DMS 273 (cell line): Measurements from ENCODE around the gene KANSL1L.

Experiments used
- DNase-seq: peaks from one replicate; lab custom pipeline; 2025; ENCODE audit not compliant: unreplicated experiment; lab: John Stamatoyannopoulos, UW

Gene KANSL1L

DNA sequence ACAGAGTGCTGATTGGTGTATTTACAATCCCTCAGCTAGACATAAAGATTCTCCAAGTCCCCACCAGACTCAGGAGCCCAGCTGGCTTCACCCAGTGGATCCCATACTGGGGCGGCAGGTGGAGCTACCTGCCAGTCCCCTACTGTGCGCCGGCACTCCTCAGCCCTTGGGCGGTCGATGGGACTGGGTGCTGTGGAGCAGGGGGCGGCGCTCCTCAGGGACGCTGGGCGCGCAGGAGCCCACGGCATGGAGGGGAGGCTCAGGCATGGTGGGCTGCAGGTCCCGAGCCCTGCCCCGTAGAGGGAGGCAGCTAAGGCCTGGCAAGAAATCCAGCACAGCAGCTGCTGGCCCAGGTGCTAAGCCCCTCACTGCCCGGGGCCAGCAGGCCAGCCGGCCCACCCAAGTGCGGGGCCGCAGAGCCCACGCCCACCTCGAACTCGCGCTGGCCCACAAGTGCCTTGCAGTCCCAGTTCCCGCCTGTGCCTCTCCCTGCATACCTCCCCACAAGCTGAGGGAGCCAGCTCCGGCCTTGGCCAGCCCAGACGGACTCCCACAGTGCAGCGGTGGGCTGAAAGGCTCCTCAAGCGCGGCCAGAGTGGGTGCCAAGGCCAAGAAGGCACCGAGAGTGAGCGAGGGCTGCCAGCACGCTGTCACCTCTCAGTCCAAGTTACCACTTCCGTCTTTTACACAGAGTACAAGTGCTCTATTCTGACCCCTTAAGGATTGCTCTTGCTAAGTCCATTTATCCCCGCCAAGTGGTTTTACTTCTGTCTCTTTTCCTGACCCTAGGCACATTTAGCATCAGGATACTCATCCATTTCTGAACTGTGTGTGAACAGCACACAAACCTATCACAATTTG, 170.5 kb downstream of the KANSL1L start:
- no peak for DNase-seq

DNA sequence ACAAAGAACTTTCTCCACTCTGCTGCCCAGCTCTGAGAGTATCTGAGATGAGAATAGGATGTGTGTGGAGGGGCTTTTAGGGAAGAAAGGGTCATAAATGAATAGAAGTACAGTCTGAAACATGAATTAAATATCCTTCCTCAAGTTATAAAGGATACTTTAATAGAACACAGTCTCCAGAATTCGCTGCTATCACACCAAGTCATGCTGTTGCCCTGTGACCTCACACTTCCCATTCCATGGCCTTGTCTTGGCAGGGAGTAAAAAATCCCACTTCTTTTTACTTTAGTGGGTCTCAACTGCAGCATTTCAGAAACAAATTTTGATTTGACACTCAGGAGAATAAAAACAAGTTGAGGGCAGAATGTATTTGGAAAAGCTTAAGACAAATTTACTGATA, 172.6 kb downstream of the KANSL1L start:
- no peak for DNase-seq

DNA sequence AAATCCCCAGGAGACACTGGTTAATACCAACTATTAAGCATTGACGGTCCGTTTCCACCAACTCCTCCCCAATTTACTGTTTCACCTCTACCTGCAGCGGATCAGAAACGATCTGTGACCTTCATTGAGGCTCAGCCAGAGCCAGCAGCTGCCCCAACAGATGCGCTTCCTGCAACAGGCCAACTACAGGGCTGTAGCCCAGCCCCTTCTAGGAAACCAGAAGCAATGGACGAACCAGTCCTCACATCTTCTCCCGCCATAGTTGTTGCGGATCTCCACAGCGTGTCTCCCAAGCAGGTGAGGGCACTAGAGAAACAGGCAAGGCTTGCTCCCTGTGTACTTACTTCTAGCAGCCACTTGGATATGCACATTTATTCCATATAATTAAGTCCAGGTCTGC, 177.2 kb downstream of the KANSL1L start:
- no peak for DNase-seq

DNA sequence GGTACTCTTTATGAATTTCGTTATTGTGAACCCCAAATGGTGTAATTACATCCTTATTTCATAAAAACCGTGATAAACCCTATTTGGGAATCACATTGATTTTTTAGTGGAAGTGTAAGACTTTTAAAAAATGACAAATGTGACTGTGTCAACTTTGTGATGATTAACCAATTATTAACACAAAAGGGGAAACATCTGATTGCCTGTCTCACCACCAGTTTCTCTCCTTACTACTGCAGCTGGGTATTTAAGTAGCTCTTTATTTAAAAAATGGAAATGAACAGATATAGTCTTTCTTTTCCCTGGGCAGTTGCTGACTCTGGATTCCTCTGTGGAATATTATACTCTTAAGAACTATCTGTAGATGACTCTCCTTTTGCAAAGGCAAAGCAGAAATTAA, 180.4 kb downstream of the KANSL1L start:
- no peak for DNase-seq

DNA sequence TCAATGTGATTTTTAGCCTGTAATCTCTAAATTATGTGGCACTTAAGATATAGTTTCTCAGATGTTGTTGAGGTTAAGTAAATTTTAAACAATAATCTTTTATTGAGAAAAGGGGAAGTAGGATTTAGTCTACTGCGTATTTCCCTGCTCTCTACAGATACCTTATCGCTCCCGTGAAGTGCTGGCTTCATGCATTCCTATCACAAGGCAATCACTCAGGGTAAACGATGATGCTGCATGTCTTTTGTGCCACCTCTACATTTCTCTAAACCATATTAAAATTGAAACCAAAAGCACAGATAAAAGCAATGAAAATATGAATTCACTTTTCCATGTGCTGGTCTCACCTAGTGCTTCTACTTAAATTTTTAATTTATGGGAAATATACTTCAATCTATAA, 183.2 kb downstream of the KANSL1L start:
- no peak for DNase-seq

DNA sequence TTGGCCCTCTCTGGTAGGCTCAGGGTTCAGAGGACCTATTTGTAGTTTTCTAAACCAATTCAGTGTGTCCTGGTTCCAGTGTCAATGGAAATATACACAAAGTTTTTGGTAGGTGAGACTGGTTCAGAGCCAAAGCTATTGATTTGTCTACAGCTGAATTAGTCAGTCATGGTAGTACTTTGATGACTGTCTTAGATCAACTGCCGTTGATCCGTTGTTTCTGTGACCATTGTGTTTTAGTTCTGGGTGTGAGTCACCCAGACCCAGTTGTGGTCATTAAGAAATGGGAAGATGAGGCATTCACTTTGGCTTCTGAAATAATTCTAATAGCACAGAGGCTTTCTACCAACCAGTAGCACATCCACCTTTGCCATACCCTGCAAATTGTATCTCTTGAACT, 184.8 kb downstream of the KANSL1L start:
- no peak for DNase-seq

DNA sequence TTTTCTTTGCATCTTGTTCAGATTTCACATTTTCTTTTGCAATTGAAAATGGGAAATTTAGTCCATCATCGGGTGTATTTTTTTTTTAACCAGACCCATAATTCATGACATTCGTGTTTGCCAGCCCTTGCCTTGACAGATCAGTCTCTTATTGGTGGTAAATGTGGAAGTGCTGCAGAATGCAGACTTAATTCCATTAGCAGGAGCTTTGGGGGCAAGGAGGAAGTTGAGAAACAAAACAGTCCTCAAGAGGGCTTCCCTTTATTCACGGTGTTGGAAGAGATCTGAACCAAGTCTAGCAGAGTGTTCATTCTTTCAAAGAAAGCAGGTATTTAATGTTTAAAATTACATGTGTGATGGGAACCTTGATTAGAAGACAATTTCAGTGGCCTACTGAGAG, 185.3 kb downstream of the KANSL1L start:
- DNase-seq, result no peak

DNA sequence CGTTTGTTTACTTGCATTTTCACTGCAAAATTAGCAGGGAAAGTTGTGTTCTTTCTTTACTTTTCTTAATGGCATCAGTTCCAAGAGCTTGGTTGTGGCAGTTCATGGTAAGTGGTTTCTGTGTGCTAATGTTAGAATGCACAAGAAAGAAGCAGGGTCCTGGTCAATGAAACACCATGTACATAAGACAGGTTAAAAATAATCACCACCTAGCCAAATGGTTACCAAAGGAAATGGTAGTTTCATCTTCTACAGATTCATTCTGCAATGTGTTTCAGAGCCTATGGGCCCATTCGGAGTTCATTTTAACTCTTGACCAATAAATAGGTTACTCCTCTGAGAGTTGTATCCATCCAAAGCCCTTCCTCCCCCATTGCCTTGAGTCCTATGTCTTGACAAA, 186.9 kb downstream of the KANSL1L start:
- DNase-seq, result no peak

DNA sequence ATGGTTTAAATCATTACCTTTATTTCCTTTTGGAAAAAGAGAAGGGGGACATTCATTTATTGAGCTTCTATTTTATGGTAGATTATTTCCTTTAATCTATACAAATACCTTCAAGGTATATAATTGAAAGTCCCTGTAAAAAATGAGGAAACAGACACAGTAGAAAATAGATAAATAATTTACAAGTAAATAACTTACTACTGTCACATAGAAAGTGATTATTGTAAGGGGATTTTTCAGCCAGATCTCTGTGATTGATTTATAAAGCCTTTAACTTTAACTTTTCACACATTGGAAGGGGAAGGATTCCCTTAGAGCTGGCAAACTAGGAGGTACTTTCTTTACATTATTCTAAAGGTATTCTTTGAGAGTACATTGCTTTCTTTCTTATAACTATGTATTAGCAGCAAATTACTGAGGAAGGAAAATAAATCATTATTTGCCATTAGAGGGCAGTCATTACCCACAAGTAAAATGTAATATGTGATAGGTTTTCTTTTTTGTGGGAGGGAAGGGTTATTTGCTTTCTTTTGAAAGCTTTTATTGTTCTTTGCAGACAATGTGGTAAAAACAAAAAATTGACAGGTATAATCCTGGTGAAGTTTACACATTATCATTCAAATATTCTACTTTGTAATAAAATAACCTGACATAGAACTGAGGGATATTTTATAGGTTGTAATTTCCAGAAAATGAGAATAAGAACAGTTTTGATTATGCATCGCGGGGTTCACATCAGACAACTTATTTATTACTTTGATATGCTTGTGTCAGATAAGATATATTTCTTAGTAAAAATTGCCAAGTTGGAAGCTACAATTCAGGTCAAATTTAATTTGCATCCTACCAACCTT, 193.6 kb downstream of the KANSL1L start:
- DNase-seq, result peak; percentile 61

DNA sequence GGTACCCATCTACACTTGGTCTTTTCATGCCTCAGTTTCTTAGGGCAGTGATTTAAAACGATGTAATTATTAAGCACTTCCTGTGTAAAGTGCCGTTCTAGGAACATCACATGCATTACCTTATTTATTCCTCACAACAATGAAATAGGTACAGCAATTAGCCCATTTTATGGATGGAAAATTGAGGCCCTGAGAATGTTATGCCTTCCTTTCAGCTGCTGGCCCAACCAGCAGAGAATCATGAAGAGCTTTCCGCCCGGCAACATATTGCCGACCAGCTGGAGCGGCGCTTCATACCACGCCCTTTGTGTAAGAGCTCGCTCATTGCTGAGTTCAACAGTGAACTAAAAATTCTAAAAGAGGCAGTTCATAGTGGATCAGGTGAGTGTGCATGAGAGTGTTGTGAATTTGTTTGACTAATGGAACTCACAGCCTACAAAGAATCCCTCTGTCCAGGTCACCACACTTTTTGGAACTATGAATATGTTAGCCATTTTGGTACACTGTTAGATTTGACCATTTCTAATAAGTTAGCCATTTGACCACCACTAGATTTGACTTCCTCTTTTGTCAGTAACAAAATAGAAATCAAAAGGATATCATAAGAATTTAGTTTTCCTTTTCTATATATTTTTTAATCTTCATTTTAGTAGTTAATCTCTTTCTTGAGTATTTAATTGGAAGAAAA, 194.4 kb downstream of the KANSL1L start:
- peak; percentile 5 for DNase-seq

DNA sequence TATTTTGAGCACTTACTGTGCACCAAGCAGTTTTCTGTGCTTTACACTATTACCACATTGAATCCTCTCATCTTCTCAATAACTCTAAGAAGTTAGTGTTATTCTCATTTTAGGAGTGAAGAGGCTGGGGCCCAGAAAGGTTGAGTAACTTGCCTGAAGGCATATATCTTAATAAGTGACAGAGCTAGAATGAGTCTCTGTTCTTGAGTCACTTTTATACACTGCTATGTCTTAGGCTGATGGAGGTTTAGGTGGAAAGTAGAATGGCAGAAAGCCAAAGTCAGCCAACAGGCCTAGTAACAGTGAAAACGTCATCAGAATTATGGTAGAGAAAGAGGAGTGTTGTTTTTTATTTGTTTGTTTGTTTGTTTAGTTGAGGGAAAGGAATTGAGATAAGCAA, 196.6 kb downstream of the KANSL1L start:
- DNase-seq, result no peak

DNA sequence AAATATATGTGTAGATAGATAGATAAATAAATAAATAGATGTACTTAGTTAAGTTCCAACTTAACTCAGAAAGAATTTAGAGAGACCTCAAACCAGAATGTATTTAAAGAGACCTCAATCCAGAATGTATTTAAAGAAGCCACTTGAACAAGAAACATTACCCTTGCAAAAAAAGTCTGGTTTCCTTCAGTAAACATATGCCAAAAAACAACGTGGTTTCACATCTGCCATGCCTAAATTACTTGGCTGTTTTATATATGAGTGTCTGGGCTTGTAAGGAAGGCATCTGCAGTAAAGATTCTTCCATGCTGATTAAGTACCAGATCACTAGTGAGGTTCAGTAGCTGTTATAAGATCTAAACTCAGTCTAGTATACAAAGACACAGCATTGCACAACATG, 197.9 kb downstream of the KANSL1L start:
- peak; percentile 44 for DNase-seq
